GM12878 (cell line): Measurements from ENCODE around the gene PLK4. TPM values are rescaled to one million over a fixed set of nuclear protein-coding genes. Genes with fewer than 3 reads are reported as not detected.

Experiments
- ATAC-seq: fragments of 200-7000 bp; cut with Tn5 transposase; 3 replicates; pipeline ENCODE4 v1.9.1; 2020; ENCODE audit warnings: mild to moderate bottlenecking, moderate library complexity
- Bru-seq: library from RNA; stranded (reverse); fragments of 400-500 nt; gene quantifications from one replicate; lab custom pipeline; 2021; lab: Mats Ljungman, UMichigan
- BruChase-seq, 2 experiments: library from RNA; stranded (reverse); fragments of 400-500 nt; gene quantifications; one replicate each; lab custom pipeline; 2021; lab: Mats Ljungman, UMichigan
- BruUV-seq: library from RNA; stranded (reverse); fragments of 400-500 nt; replicated peaks from 2 replicates; lab custom pipeline; 2021; lab: Mats Ljungman, UMichigan
- CTCF ChIA-PET: fragments of 300-600 bp; sonication (Branson Sonifier 250); formaldehyde crosslinking; extraction: SDS; loops from one replicate; lab custom pipeline; 2021; ENCODE audit warnings: inconsistent platforms; lab: Yijun Ruan, JAX
- POLR2A ChIA-PET: fragments of 350-600 bp; formaldehyde crosslinking; extraction: SDS; loops from one replicate; lab custom pipeline; 2021; ENCODE audit warnings: inconsistent platforms; lab: Charles Lee
- RAD21 ChIA-PET: fragments of 300-600 bp; sonication (Branson Sonifier 250); formaldehyde crosslinking; loops from one replicate; lab custom pipeline; 2023; ENCODE audit warnings: antibody characterized with exemption; ENCODE audit not compliant: unreplicated experiment; lab: Charles Lee
- SMC1A ChIA-PET: fragments of 300-600 bp; sonication (Branson Sonifier 250); formaldehyde crosslinking; loops from one replicate; lab custom pipeline; 2023; ENCODE audit not compliant: unreplicated experiment, uncharacterized antibody; lab: Charles Lee
- DNase-seq: peaks from one replicate; pipeline ENCODE4 v3.0.0-alpha.2; 2011; ENCODE audit warnings: low read depth, low spot score
- FAIRE-seq: peaks from 3 replicates; lab custom pipeline; 2011; peaks lifted over from hg19 to GRCh38; lab: Jason Lieb, UNC
- H2AFZ ChIP-seq: 2 replicates; pipeline ENCODE4 v1.6.0; 2011; ENCODE audit warnings: low read depth, low read length, control low read depth; ENCODE audit not compliant: control insufficient read depth
- H3K27ac ChIP-seq: 2 replicates; pipeline ENCODE4 v1.5.1; 2011; ENCODE audit warnings: control low read depth; ENCODE audit not compliant: control insufficient read depth, insufficient read depth
- H3K27me3 ChIP-seq, 2 experiments: replicated peaks in 1 of 2; 2 replicates each; pipeline versions ENCODE4 v1.6.0 to v1.6.1; 2011; ENCODE audit warnings: low read length in 1 of 2; ENCODE audit not compliant: control insufficient read depth in 2 of 2, insufficient read depth in 2 of 2
- H3K36me3 ChIP-seq, 2 experiments: 2 replicates each; pipeline ENCODE4 v1.5.1; 2011; ENCODE audit warnings: low read length in 1 of 2; ENCODE audit not compliant: control insufficient read depth in 2 of 2, insufficient read depth in 2 of 2
- H3K4me1 ChIP-seq: 2 replicates; pipeline ENCODE4 v1.6.1; 2011; ENCODE audit warnings: mild to moderate bottlenecking, low read length, moderate library complexity, mixed read lengths; ENCODE audit not compliant: control insufficient read depth, insufficient read depth
- H3K4me2 ChIP-seq: 2 replicates; pipeline ENCODE4 v1.6.0; 2011; ENCODE audit warnings: control low read depth; ENCODE audit not compliant: control insufficient read depth, insufficient read depth
- H3K4me3 ChIP-seq: fragments of 200-600 bp; sonication (generic); 2 replicates; pipeline ENCODE4 v1.5.1; 2016
- H3K79me2 ChIP-seq: 2 replicates; pipeline ENCODE4 v1.6.0; 2011; ENCODE audit warnings: low read length; ENCODE audit not compliant: control insufficient read depth, insufficient read depth
- H3K9ac ChIP-seq: 2 replicates; pipeline ENCODE4 v1.8.0; 2011; ENCODE audit warnings: low read length, control low read depth, mixed read lengths; ENCODE audit not compliant: control insufficient read depth, insufficient read depth
- H3K9me3 ChIP-seq: replicated peaks from 3 replicates; pipeline ENCODE4 v1.5.1; 2011; ENCODE audit warnings: mild to moderate bottlenecking, low read length; ENCODE audit not compliant: control insufficient read depth, insufficient read depth
- H4K20me1 ChIP-seq: 2 replicates; pipeline ENCODE4 v1.6.0; 2011; ENCODE audit not compliant: control insufficient read depth, insufficient read depth
- BCL11A ChIP-seq: IDR thresholded peaks from 2 replicates; pipeline ENCODE4 v1.6.1; 2011; ENCODE audit warnings: low read depth, low read length
- NFXL1 ChIP-seq: fragments of 450-650 bp; IDR thresholded peaks from 2 replicates; pipeline ENCODE4 v1.6.1; 2017; ENCODE audit warnings: antibody characterized with exemption, mild to moderate bottlenecking, borderline replicate concordance
- NRF1 ChIP-seq: conservative IDR thresholded peaks from 2 replicates; pipeline ENCODE4 v1.6.1; 2011; ENCODE audit warnings: mild to moderate bottlenecking, low read depth, low read length, improper control_type of control experiment
- POU2F2 ChIP-seq: IDR thresholded peaks from 3 replicates; pipeline ENCODE4 v1.6.1; 2011; ENCODE audit warnings: low read depth, mild to moderate bottlenecking, low read length, borderline replicate concordance
- RBBP5 ChIP-seq: fragments of 200-600 bp; sonication (generic); conservative IDR thresholded peaks from 2 replicates; pipeline ENCODE4 v1.6.1; 2016
- SMARCA5 ChIP-seq: fragments of 450-650 bp; IDR thresholded peaks from 2 replicates; pipeline ENCODE4 v1.6.1; 2017; ENCODE audit warnings: mild to moderate bottlenecking
- TARDBP ChIP-seq: IDR thresholded peaks from 2 replicates; pipeline ENCODE4 v1.6.1; 2016; ENCODE audit warnings: borderline replicate concordance
- TCF7 ChIP-seq: IDR thresholded peaks from 2 replicates; pipeline ENCODE4 v1.6.1; 2014; ENCODE audit warnings: antibody characterized with exemption, borderline replicate concordance
- WGBS: methylation state at CpG from one replicate; pipeline ENCODE4 v1.1.6; 2016; ENCODE audit warnings: low lambda C conversion rate; ENCODE audit not compliant: insufficient replicate concordance, insufficient coverage; ENCODE audit errors: missing lambda C conversion rate; 5-methylcytosine and 5-hydroxymethylcytosine counted together
- in situ Hi-C: fragments of 300-500 bp; cut with MboI; formaldehyde crosslinking; loops from 9 replicates; pipeline ENCODE4 v1.14.3; 2018; ENCODE audit warnings: mixed read lengths
- intact Hi-C: fragments of 100-400 bp; cut with micrococcal nuclease; formaldehyde crosslinking; loops from one replicate; pipeline ENCODE4 v1.14.2; 2022; ENCODE audit not compliant: unreplicated experiment
- long read RNA-seq, 2 experiments: library from polyadenylated mRNA; unstranded; transcript quantifications; one replicate each; pipeline ENCODE4 v2.0.0, GENCODE V29; 2019 to 2020
- polyA minus RNA-seq, 3 experiments: library from RNA; depleted of rRNA, polyadenylated mRNA; stranded (reverse); fragments of >200 nt; gene quantifications; 2 replicates each; pipeline ENCODE4 v1.2.3, GENCODE V29; 2011
- polyA plus RNA-seq, 11 experiments: library from polyadenylated mRNA; depleted of rRNA in 4 of 11; unstranded in 6 of 11; stranded (reverse) in 5 of 11; fragments of >200 nt; fragmentation: Nextera tagmentation in 4 of 11; fragmentation: Illumina TruSeq in 1 of 11; extraction: Ambion mirVana in 4 of 11; extraction: Trizol in 1 of 11; gene quantifications; 1 replicate in 1 of 11; 2 replicates in 10 of 11; pipeline versions ENCODE4 v1.2.1 to v1.2.3, GENCODE V29; 2011 to 2016; ENCODE audit warnings: inconsistent platforms in 2 of 11, missing spikeins in 2 of 11, low read depth in 1 of 11
- total RNA-seq, 4 experiments: library from RNA; depleted of rRNA in 3 of 4; stranded (reverse); fragments of >200 nt in 3 of 4; fragmentation: Illumina TruSeq in 1 of 4; extraction: Trizol in 1 of 4; gene quantifications; 2 replicates each; pipeline versions ENCODE4 v1.2.1 to v1.2.3, GENCODE V29; 2013 to 2021
- TF ChIP-seq, protein P1 (sequence below): fragments of 450-650 bp; IDR thresholded peaks from 2 replicates; pipeline ENCODE4 v1.6.1; 2018; ENCODE audit warnings: mild to moderate bottlenecking, low read depth, moderate library complexity; ENCODE audit not compliant: partially characterized antibody
- TF ChIP-seq, protein P2 (sequence below): fragments of 450-650 bp; formaldehyde crosslinking; IDR thresholded peaks from 2 replicates; pipeline ENCODE4 v1.5.0; 2022; ENCODE audit warnings: mild to moderate bottlenecking, missing genetic modification characterization

Gene PLK4
- total RNA-seq (2013; cell fraction: nucleolus; rRNA removed), result 39.9 and 41.7 TPM in 2 replicates
- total RNA-seq (2014; rRNA removed) (49.1 and 49.2 TPM in 2 replicates), total RNA-seq (2014; rRNA removed; fragmentation: Illumina TruSeq; extraction: Trizol) (40.1 and 46.4 TPM in 2 replicates), total RNA-seq (2021) (34.7 and 34.8 TPM in 2 replicates), polyA plus RNA-seq (2011; rRNA removed) (54.9 and 90.6 TPM in 2 replicates), polyA plus RNA-seq (2014; fragmentation: Illumina TruSeq; extraction: Trizol) (48.4 and 65.1 TPM in 2 replicates), polyA plus RNA-seq (2014; fragmentation: Nextera tagmentation; extraction: Ambion mirVana) (10 to 100 TPM; 16.6 to 17.5 TPM), polyA plus RNA-seq (2014; rRNA removed) (55.3 and 61.1 TPM in 2 replicates), polyA plus RNA-seq (2016; fragmentation: Nextera tagmentation; extraction: Ambion mirVana) (10 to 100 TPM; 44.4 to 45.3 TPM), polyA minus RNA-seq (2011; rRNA and poly(A)+ RNA removed) (24.1 and 40.5 TPM in 2 replicates), Bru-seq, nascent RNA (percentile 81 among the genes with signal in this experiment), BruChase-seq, experiment 1, labeled RNA remaining after a 6-hour chase (percentile 82 among the genes with signal in this experiment), BruChase-seq, experiment 2, labeled RNA remaining after a 2-hour chase (percentile 91 among the genes with signal in this experiment)
- polyA plus RNA-seq (2011; ENCODE audit: low read depth), result 14.0 TPM
- 17.9 and 20.1 TPM in 2 replicates for polyA plus RNA-seq (2011; cell fraction: cytosol; rRNA removed)
- 89.1 and 97.9 TPM in 2 replicates for polyA plus RNA-seq (2011; cell fraction: nucleus; rRNA removed)
- polyA plus RNA-seq (2012), result 15.3 and 18.8 TPM in 2 replicates
- polyA minus RNA-seq (2011; cell fraction: cytosol; rRNA and poly(A)+ RNA removed), result 8.2 and 10.5 TPM in 2 replicates
- 26.2 and 32.5 TPM in 2 replicates for polyA minus RNA-seq (2011; cell fraction: nucleus; rRNA and poly(A)+ RNA removed)
- long read RNA-seq, experiment 1, transcript PLK4-201 (16 exons, 3,841 nt), result major isoform, 7 of 19 reads
- long read RNA-seq, experiment 1, partial matches to known transcripts, result 7 of 19 reads
- long read RNA-seq, experiment 1, other reads (novel, unspliced or antisense), result 5 of 19 reads
- long read RNA-seq, experiment 2, transcript PLK4-201 (16 exons, 3,841 nt), result major isoform, 34 of 117 reads
- long read RNA-seq, experiment 2, partial matches to known transcripts, result 50 of 117 reads
- long read RNA-seq, experiment 2, other reads (novel, unspliced or antisense), result 32 of 117 reads

DNA sequence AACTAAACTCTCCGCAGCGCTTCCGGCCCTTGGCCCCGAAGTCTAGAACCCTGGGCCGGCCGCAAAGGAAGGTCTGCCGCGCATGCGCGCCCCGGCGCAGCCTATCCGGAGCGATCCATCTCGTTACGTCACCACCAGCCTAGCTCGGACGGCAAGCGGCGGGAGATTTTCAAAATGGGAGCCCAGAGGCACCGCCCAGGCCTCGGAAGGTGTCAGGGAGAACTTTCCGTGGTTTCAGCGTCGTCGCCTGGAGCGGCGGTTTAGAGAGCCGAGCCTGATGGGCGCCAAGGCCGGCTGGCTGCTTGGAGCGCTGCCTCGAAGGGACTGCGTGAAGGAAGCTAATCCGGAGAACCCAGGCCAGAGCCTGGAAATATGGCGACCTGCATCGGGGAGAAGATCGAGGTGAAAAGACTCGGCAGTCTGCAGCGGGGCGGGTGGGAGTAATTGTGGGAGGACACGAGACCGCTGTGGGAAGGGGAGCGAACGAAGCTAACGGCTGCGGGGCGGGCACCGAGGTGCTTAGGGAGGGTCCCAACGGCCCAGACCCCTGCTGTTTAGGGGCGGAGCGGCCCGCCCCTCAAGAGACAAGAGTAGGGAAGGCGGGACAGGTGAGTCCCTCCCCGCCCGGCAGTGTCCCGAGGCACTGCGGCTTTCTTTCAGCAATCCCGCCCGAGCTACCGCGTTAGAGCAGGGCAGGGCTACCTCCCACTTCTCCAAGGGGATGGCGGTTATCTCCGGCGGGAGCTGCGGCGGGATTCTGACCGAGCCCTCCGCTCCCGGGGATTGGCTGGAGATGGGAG is at the start of gene PLK4:
Gene PLK4, plus strand, starts transcription at position 131 of the 800 bp plus-strand sequence. Its CDS starts 242 bp downstream, at position 373.
- DNase-seq, result peak; percentile 90
- in situ Hi-C loops, result no loop called here
- H3K4me2 ChIP-seq, result peak within 1 kb of the TSS; percentile 78
- H2AFZ ChIP-seq, result peak within 1 kb of the TSS; percentile 97
- peak within 1 kb of the TSS; percentile 94 for H3K4me3 ChIP-seq
- no peaks in the 10 kb centered on the region for H4K20me1 ChIP-seq
- H3K36me3 ChIP-seq, result peaks cover 0 to 10% of the 10 kb centered on the region in 2 experiments; a peak in 2 of 4 replicates
- H3K9ac ChIP-seq, result peak within 1 kb of the TSS; percentile 96
- TSS peak; percentile 64 for BruUV-seq
- peak; percentile 93 for ATAC-seq
- WGBS, result under 1% methylated on average over 67 of the region's 70 CpGs
- H3K9me3 ChIP-seq, result no peaks in the 10 kb centered on the region
- POLR2A ChIA-PET, result interaction anchor here (0.6 to 1.8 kb wide), 9 partner anchors 9 to 169 kb away, joined by 3 to 11 read pairs (median 4); partner anchors contain the start of genes ABHD18, HSPA4L and MFSD8
- intact Hi-C loops, result loop anchor here (2.0 to 10.0 kb wide), 5 partner anchors 54 to 276 kb away; partner anchors contain the start of genes ABHD18, HSPA4L, LARP1B and MFSD8
- peak within 1 kb of the TSS; percentile 93 for H3K27ac ChIP-seq
- FAIRE-seq, result peak; percentile 78
- no peaks in the 10 kb centered on the region for H3K27me3 ChIP-seq
- H3K79me2 ChIP-seq, result peaks cover 41% of the 10 kb centered on the region
- RAD21 ChIA-PET, result interaction anchor here (0.7 to 1.7 kb wide), 7 partner anchors 9 to 98 kb away, joined by 3 to 4 read pairs (median 4); partner anchors contain the start of genes ABHD18 and MFSD8
- SMC1A ChIA-PET, result interaction anchor here (0.6 to 2.7 kb wide), 11 partner anchors 10 to 171 kb away, joined by 3 to 9 read pairs (median 4); partner anchors contain the start of genes ABHD18 and MFSD8
- CTCF ChIA-PET, result interaction anchor here (0.7 to 1.9 kb wide), 6 partner anchors 8 to 170 kb away, joined by 3 to 4 read pairs (median 4); no protein-coding TSS in a partner anchor
- no peaks in the 10 kb centered on the region; the same call in 1 of the 2 replicates for H3K4me1 ChIP-seq
- TF ChIP-seq NRF1, result peak; percentile 87
- no peak for TF ChIP-seq TCF7
- peak; percentile 69 for TF ChIP-seq POU2F2
- TF ChIP-seq, protein P1, sequence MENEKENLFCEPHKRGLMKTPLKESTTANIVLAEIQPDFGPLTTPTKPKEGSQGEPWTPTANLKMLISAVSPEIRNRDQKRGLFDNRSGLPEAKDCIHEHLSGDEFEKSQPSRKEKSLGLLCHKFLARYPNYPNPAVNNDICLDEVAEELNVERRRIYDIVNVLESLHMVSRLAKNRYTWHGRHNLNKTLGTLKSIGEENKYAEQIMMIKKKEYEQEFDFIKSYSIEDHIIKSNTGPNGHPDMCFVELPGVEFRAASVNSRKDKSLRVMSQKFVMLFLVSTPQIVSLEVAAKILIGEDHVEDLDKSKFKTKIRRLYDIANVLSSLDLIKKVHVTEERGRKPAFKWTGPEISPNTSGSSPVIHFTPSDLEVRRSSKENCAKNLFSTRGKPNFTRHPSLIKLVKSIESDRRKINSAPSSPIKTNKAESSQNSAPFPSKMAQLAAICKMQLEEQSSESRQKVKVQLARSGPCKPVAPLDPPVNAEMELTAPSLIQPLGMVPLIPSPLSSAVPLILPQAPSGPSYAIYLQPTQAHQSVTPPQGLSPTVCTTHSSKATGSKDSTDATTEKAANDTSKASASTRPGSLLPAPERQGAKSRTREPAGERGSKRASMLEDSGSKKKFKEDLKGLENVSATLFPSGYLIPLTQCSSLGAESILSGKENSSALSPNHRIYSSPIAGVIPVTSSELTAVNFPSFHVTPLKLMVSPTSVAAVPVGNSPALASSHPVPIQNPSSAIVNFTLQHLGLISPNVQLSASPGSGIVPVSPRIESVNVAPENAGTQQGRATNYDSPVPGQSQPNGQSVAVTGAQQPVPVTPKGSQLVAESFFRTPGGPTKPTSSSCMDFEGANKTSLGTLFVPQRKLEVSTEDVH, result no peak
- TF ChIP-seq RBBP5, result peak; percentile 96; the same call in 1 of the 2 replicates
- TF ChIP-seq BCL11A, result no peak
- TF ChIP-seq, protein P2, sequence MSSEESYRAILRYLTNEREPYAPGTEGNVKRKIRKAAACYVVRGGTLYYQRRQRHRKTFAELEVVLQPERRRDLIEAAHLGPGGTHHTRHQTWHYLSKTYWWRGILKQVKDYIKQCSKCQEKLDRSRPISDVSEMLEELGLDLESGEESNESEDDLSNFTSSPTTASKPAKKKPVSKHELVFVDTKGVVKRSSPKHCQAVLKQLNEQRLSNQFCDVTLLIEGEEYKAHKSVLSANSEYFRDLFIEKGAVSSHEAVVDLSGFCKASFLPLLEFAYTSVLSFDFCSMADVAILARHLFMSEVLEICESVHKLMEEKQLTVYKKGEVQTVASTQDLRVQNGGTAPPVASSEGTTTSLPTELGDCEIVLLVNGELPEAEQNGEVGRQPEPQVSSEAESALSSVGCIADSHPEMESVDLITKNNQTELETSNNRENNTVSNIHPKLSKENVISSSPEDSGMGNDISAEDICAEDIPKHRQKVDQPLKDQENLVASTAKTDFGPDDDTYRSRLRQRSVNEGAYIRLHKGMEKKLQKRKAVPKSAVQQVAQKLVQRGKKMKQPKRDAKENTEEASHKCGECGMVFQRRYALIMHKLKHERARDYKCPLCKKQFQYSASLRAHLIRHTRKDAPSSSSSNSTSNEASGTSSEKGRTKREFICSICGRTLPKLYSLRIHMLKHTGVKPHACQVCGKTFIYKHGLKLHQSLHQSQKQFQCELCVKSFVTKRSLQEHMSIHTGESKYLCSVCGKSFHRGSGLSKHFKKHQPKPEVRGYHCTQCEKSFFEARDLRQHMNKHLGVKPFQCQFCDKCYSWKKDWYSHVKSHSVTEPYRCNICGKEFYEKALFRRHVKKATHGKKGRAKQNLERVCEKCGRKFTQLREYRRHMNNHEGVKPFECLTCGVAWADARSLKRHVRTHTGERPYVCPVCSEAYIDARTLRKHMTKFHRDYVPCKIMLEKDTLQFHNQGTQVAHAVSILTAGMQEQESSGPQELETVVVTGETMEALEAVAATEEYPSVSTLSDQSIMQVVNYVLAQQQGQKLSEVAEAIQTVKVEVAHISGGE (CRISPR knock-in tag), result no peak
- TF ChIP-seq TARDBP, result no peak
- TF ChIP-seq NFXL1, result no peak
- TF ChIP-seq SMARCA5, result no peak
